Measurements from ENCODE around the gene CTXND2.

CTXND2 gene

GRCh38 chr1:150960646-150961045, 73.7 kb downstream of the CTXND2 start:
- DNase-seq (ENCODE audit: low read depth in 2 of 2, low spot score in 1 of 2): no peak

GRCh38 chr1:150961756-150962155, 74.8 kb downstream of the CTXND2 start:
- no peak for DNase-seq (ENCODE audit: low read depth in 2 of 2, low spot score in 1 of 2)

All from stimulated activated CD8-positive, alpha-beta memory T cell treated with anti-CD3 and anti-CD28 coated beads, Interleukin-4, amount 100 ng/mL, for 1 hour (primary cell).